Esophagus squamous epithelium (tissue), 5 donors: ENCODE measurements around the gene SUPT3H. TPM values are rescaled to one million over a fixed set of nuclear protein-coding genes. Genes with fewer than 3 reads are reported as not detected.

Experiments
- DNase-seq: peaks from one replicate; lab custom pipeline; 2025; lab: John Stamatoyannopoulos, UW
- H3K27ac ChIP-seq, 4 donors: fragments of 200-600 bp; sonication (generic); one replicate each; pipeline ENCODE4 v1.5.1; 2016 to 2019; ENCODE audit warnings: mild to moderate bottlenecking in 1 of 4
- H3K27me3 ChIP-seq, 4 donors: fragments of 200-600 bp; sonication (generic); 1 replicate in 3 of 4; 2 replicates in 1 of 4; pipeline versions ENCODE4 v1.5.1 to v1.6.0; 2017 to 2021; ENCODE audit warnings: antibody characterized with exemption in 1 of 4
- H3K36me3 ChIP-seq, 3 donors: fragments of 200-600 bp; sonication (generic); one replicate each; pipeline ENCODE4 v1.5.1; 2016 to 2019
- H3K4me1 ChIP-seq, 3 donors: fragments of 200-600 bp; sonication (generic); one replicate each; pipeline ENCODE4 v1.5.1; 2017 to 2019
- H3K4me3 ChIP-seq, 4 donors: fragments of 200-600 bp; sonication (generic); 1 replicate in 3 of 4; 2 replicates in 1 of 4; pipeline ENCODE4 v1.5.1; 2016 to 2019; ENCODE audit warnings: mild to moderate bottlenecking in 2 of 4, moderate library complexity in 1 of 4
- H3K9me3 ChIP-seq, 3 donors: fragments of 200-600 bp; sonication (generic); one replicate each; pipeline ENCODE4 v1.5.1; 2016 to 2019
- POLR2A ChIP-seq, 4 donors: fragments of 450-650 bp; IDR thresholded peaks; one replicate each; pipeline ENCODE4 v1.6.1; 2017; ENCODE audit warnings: antibody characterized with exemption in 4 of 4, mild to moderate bottlenecking in 4 of 4, moderate library complexity in 3 of 4
- WGBS, 2 donors: methylation state at CpG; one replicate each; pipeline ENCODE4 v1.1.5; 2018; 5-methylcytosine and 5-hydroxymethylcytosine counted together
- intact Hi-C: fragments of 100-400 bp; cut with DNase I; formaldehyde crosslinking; loops from one replicate; pipeline ENCODE4 v1.15.0; 2022
- total RNA-seq, 4 donors: library from RNA; depleted of rRNA; stranded (reverse); fragments of >200 nt; gene quantifications; one replicate each; pipeline ENCODE4 v1.1.0, GENCODE V29; 2016
- TF ChIP-seq, protein P1 (sequence below), 6 experiments: fragments of 450-650 bp in 4 of 6; fragments of 200-600 bp in 2 of 6; sonication (generic) in 2 of 6; IDR thresholded peaks; one replicate each; pipeline ENCODE4 v1.5.1; 2016 to 2019; ENCODE audit warnings: antibody characterized with exemption in 6 of 6, mild to moderate bottlenecking in 4 of 6, moderate library complexity in 4 of 6
- donor health status: DM: yes; HTN: yes; CAD: no.

SUPT3H gene
- total RNA-seq, 4 donors from 2014 or later = 3.6 to 10.9 (median 5.3) TPM

DNA sequence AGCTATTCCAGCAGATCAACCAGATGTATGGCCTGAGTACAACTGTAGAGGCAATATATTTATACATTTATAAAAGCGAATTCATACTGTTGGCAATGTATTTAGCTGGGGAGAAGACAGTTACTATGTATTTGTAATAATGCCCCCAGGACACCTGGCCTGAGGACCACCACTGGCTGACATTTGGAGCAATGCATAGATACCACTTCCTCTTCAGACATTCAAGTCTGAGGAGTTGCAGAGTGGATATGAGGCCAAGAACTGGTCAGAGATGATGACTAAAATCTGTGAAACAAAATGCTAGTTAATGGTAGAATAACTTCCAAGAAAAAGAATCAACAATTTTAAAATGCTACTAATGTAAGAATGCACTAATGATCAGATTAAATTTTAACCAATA is 527.9 kb downstream of the SUPT3H start:
- Histone ChIP-seq H3K4me1 (no peaks in the 10 kb centered on the region), H3K36me3 (no peaks in the 10 kb centered on the region), H3K27ac (no peak overlapping the region), H3K4me3 (no peak overlapping the region), H3K27me3 (no peaks in the 10 kb centered on the region), H3K9me3 (no peaks in the 10 kb centered on the region)
- TF ChIP-seq, protein P1, sequence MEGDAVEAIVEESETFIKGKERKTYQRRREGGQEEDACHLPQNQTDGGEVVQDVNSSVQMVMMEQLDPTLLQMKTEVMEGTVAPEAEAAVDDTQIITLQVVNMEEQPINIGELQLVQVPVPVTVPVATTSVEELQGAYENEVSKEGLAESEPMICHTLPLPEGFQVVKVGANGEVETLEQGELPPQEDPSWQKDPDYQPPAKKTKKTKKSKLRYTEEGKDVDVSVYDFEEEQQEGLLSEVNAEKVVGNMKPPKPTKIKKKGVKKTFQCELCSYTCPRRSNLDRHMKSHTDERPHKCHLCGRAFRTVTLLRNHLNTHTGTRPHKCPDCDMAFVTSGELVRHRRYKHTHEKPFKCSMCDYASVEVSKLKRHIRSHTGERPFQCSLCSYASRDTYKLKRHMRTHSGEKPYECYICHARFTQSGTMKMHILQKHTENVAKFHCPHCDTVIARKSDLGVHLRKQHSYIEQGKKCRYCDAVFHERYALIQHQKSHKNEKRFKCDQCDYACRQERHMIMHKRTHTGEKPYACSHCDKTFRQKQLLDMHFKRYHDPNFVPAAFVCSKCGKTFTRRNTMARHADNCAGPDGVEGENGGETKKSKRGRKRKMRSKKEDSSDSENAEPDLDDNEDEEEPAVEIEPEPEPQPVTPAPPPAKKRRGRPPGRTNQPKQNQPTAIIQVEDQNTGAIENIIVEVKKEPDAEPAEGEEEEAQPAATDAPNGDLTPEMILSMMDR (IDR thresholded peaks at IDR 0.05) = no peak
- no peak for TF ChIP-seq POLR2A (IDR thresholded peaks at IDR 0.05)
- no peak for DNase-seq
- WGBS, 2 donors = 76 to 89% methylated on average over 1 of the region's 1 CpG
- intact Hi-C loops = no loop called here

DNA sequence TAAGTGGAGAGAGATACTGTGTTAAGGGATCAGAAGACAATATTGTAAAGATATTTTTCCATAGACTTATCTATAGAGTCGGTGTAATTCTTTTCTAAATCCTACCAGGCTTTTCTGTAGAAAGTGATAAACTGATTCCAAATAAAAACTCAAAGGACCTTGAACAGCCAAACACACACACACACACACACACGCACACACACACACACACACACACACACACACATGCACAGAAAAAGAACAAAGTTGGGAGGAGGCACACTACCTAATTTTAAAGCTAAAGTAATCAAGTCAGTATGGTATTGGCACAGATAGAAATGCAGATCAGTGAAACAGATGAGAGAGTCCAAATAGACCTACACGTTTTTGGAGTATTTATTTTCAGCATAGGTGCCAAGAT is 534.0 kb downstream of the SUPT3H start:
- H3K36me3 ChIP-seq = no peaks in the 10 kb centered on the region
- no peak for DNase-seq
- no peaks in the 10 kb centered on the region for H3K4me1 ChIP-seq
- H3K4me3 ChIP-seq = no peak overlapping the region
- H3K9me3 ChIP-seq = no peaks in the 10 kb centered on the region
- TF ChIP-seq, protein P1 (IDR thresholded peaks at IDR 0.05) = no peak
- no peak for TF ChIP-seq POLR2A (IDR thresholded peaks at IDR 0.05)
- no peak overlapping the region for H3K27ac ChIP-seq
- WGBS, 2 donors = 48 to 51% methylated on average over 3 of the region's 3 CpGs
- intact Hi-C loops = no loop called here
- no peaks in the 10 kb centered on the region for H3K27me3 ChIP-seq

DNA sequence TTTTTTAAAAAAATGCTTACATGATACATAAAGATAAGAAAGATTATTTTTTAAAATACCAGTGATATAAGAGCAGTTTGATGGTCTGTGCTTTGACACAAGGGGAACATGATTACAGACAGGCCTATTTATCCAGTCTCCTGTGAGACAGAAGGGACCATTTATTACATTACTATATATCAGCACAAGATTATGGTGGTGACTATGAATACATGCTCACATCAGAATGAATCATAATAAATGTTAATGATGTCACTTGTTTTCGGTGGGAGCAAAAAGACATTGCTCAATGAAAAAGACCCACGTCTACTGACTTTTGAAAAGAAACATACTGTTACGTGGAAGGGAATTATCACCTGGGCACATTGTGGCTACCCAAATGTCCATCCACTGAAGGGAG is 535.1 kb downstream of the SUPT3H start:
- Histone ChIP-seq H3K36me3 (no peaks in the 10 kb centered on the region), H3K9me3 (no peaks in the 10 kb centered on the region), H3K4me1 (no peaks in the 10 kb centered on the region), H3K27me3 (no peaks in the 10 kb centered on the region), H3K4me3 (no peak overlapping the region), H3K27ac (no peak overlapping the region)
- WGBS, 2 donors = 82 to 85% methylated on average over 3 of the region's 3 CpGs
- TF ChIP-seq POLR2A (IDR thresholded peaks at IDR 0.05) = no peak
- TF ChIP-seq, protein P1 (IDR thresholded peaks at IDR 0.05) = no peak
- DNase-seq = no peak
- intact Hi-C loops = no loop called here

DNA sequence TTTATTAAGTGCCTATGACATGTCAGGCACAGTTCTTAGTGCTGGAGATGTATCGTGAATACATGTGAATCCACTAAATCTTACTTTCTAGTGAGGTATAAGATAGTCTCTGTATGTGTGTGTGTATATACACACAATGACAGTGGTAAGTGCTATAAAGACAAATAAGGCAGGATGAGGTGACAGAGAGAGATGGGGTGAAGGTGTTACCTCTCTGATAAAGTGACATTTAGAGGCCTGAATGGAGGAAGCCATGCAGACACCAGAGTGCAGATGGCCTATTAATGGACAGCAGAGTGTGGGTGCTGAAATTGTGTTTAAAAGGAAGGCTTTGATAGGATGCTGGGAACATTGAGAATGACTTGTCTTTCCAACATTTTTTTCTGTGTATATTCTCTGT is 535.9 kb downstream of the SUPT3H start:
- intact Hi-C loops = no loop called here
- no peaks in the 10 kb centered on the region for H3K36me3 ChIP-seq
- no peak overlapping the region for H3K4me3 ChIP-seq
- TF ChIP-seq, protein P1 (IDR thresholded peaks at IDR 0.05) = no peak
- TF ChIP-seq POLR2A (IDR thresholded peaks at IDR 0.05) = no peak
- WGBS, 2 donors = 96% methylated on average over 1 of the region's 1 CpG
- no peaks in the 10 kb centered on the region for H3K9me3 ChIP-seq
- no peak overlapping the region for H3K27ac ChIP-seq
- no peaks in the 10 kb centered on the region for H3K27me3 ChIP-seq
- no peaks in the 10 kb centered on the region for H3K4me1 ChIP-seq
- DNase-seq = no peak

DNA sequence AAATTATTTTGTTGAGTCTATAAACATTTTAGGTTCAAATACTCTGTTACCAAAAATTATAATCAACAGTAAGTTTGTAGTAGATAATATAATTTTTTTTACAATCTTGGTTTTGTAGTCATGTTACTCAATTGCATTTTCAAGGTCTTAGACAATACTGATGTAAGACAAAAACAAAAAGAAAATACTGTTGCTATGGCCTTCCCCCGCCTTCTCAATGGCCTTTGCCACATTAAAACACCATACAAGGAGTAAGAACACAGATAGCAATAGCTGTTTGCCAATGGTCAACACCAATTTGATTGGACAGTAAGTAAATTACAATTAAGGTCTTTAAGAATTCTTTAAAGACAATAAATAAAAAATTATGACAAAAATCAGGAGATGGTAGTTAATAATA is 540.0 kb downstream of the SUPT3H start:
- H3K9me3 ChIP-seq = no peaks in the 10 kb centered on the region
- no peaks in the 10 kb centered on the region for H3K27me3 ChIP-seq
- no peak overlapping the region for H3K27ac ChIP-seq
- intact Hi-C loops = no loop called here
- no peaks in the 10 kb centered on the region for H3K4me1 ChIP-seq
- H3K36me3 ChIP-seq = no peaks in the 10 kb centered on the region
- TF ChIP-seq, protein P1 (IDR thresholded peaks at IDR 0.05) = no peak
- no peak for TF ChIP-seq POLR2A (IDR thresholded peaks at IDR 0.05)
- no peak for DNase-seq
- 96 to 100% methylated on average over 1 of the region's 1 CpG for WGBS, 2 donors
- H3K4me3 ChIP-seq = no peak overlapping the region
